RWPE1 (cell line): Measurements from ENCODE around the gene SENP5.

ENCODE experiments used
- CTCF ChIA-PET: fragments of 350-600 bp; sonication (Branson Sonifier 250); formaldehyde crosslinking; extraction: SDS; loops from one replicate; lab custom pipeline; 2021; lab: Yijun Ruan, JAX
- POLR2A ChIA-PET: fragments of 400-600 bp; formaldehyde crosslinking; extraction: SDS; loops from one replicate; lab custom pipeline; 2020; ENCODE audit warnings: antibody characterized with exemption; ENCODE audit not compliant: low non-redundant PET; lab: Yijun Ruan, JAX
- DNase-seq: peaks from one replicate; pipeline ENCODE4 v3.0.0; 2012; ENCODE audit warnings: low spot score
- H3K27ac ChIP-seq: fragments of 450-650 bp; 2 replicates; pipeline ENCODE4 v1.5.1; 2017
- TF ChIP-seq, protein P1 (sequence below): fragments of 450-650 bp; conservative IDR thresholded peaks from 2 replicates; pipeline ENCODE4 v1.5.1; 2017; ENCODE audit warnings: low read depth, mild to moderate bottlenecking

The SENP5 gene

GRCh38 chr3:196971094-196971698 is 103.5 kb downstream of the SENP5 start:
- no peak for DNase-seq
- no peak overlapping the region for H3K27ac ChIP-seq
- POLR2A ChIA-PET = no interaction called here
- TF ChIP-seq, protein P1, sequence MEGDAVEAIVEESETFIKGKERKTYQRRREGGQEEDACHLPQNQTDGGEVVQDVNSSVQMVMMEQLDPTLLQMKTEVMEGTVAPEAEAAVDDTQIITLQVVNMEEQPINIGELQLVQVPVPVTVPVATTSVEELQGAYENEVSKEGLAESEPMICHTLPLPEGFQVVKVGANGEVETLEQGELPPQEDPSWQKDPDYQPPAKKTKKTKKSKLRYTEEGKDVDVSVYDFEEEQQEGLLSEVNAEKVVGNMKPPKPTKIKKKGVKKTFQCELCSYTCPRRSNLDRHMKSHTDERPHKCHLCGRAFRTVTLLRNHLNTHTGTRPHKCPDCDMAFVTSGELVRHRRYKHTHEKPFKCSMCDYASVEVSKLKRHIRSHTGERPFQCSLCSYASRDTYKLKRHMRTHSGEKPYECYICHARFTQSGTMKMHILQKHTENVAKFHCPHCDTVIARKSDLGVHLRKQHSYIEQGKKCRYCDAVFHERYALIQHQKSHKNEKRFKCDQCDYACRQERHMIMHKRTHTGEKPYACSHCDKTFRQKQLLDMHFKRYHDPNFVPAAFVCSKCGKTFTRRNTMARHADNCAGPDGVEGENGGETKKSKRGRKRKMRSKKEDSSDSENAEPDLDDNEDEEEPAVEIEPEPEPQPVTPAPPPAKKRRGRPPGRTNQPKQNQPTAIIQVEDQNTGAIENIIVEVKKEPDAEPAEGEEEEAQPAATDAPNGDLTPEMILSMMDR = no peak
- CTCF ChIA-PET = interaction anchor here (2.2 kb wide), 1 partner anchor 60 kb away, joined by 7 read pairs; no protein-coding TSS in a partner anchor

GRCh38 chr3:196974661-196975060 is 106.9 kb downstream of the SENP5 start:
- TF ChIP-seq, protein P1 = no peak
- H3K27ac ChIP-seq = no peak overlapping the region
- ChIA-PET POLR2A (no interaction called here), CTCF (no interaction called here)
- DNase-seq = no peak

DNA sequence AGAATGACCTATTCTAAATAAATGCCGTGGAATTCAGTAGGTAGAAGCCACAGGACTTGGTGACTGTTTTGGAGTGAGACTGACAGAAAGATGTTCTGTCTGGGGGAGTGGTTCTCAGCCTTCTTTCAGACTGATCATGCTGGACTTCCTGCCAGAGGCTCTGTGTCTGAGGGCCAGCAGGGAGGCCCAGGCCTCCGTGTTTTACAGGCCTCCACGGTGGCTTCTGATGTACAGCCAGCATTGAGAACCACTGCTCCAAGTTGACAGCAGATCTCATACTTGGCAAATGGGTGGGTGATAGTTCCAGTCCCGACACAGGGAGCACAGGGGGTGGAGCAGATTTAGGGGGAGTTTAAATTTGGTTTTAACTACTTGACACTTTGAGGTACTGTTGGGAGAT is 107.6 kb downstream of the SENP5 start:
- POLR2A ChIA-PET = no interaction called here
- DNase-seq = no peak
- CTCF ChIA-PET = no interaction called here
- TF ChIP-seq, protein P1 = no peak
- no peak overlapping the region for H3K27ac ChIP-seq

- ChIA-PET CTCF (interaction anchor here (0.6 kb wide), 2 partner anchors 210 to 359 kb away, joined by 3 read pairs; no protein-coding TSS in a partner anchor), POLR2A (no interaction called here)
- no peak overlapping the region for H3K27ac ChIP-seq
- no peak for DNase-seq
- TF ChIP-seq, protein P1 = no peak
Measured at GRCh38 chr3:196976941-196977340, 109.2 kb downstream of the SENP5 start.

DNA sequence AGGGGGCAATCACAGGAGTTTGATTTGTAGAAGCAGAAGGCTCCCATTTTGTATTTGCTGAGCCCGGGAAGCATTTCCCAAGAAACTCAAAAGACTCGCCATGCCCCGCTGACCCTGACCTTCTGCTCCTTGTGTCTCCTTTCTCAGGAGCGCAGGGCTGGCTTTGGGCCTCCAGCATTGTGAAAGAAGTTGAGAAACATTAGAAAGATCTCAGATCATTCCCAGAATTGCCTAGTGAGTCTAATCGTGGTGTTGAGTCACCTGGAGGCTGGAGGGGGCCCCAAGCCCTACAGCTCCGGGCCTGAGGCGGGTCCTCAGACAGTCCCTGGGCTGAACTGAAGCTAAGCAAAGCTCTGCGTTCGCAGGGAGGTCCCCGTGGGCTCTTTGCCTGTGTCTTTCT is 111.8 kb downstream of the SENP5 start:
- CTCF ChIA-PET = interaction anchor here (0.7 kb wide), 1 partner anchor 584 kb away, joined by 3 read pairs; no protein-coding TSS in a partner anchor
- no peak for DNase-seq
- POLR2A ChIA-PET = no interaction called here
- H3K27ac ChIP-seq = no peak overlapping the region
- TF ChIP-seq, protein P1 = no peak

DNA sequence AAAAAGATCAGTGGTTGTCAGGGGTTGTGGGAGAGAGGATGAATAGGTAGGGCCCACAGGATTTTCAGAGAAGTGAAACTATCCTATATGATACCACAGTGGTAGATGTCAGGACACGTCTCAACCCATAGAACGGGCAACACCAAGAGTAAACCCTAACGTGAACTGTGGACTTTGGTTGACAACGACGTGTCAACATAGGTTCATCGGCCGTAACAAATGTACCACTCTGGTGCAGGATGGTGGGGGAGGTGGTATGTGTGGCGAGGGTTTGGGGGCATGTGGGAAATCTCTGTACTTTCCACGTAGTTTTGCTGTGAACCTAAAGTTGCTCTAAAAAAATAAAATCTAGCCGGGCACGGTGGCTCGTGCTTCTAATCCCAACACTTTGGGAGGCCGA is 113.9 kb downstream of the SENP5 start:
- H3K27ac ChIP-seq = no peak overlapping the region
- ChIA-PET CTCF (no interaction called here), POLR2A (no interaction called here)
- TF ChIP-seq, protein P1 = no peak
- DNase-seq = no peak
